Measurements from ENCODE around the gene C11orf65. TPM values are rescaled to one million over a fixed set of nuclear protein-coding genes. Genes with fewer than 3 reads are reported as not detected.

The C11orf65 gene
- polyA plus RNA-seq, 3 donors, result not detected

DNA sequence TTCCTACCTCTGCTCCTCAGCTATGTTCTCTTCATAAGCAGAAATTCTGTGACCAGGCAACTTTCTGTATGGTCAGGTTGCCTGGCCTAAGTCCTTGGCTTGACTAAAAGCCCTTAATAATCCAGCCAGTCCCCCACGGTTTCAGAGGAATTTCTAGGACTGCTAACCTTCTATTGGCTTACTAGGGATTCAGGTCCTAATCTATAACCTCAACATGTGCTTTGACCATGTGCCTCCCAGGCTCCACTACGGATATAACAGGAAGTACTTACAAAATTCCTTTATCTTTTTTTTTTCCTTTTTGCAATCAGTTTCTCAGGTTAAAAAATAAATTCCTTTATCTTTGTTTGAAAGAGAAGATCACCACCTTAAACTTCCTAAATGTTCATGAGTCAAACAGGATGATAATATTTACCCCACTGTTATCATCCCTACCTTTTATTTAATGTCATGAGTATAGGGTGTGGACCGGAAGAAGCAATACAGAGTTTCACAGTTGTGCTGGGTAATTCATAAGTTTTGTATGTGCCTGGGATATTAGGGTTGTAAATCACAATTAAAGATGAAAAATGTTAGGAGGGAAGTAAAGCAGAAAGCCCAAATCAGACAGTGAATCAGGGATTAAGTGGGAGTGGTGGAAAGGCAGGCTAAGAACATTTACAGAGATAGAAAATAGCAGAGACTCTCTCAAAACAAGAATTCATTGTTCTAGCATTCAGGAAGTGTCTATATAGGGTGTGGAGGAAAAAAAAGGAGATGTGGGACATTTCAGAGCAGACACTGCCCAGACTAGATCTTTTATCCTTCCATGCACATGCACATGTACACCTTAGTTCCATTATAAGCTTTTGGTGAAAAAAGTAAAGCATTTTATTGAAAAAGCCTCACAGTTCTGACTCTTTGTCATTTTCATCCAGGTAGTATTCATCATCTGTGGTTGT, 41.6 kb upstream of the C11orf65 start:
- DNase-seq, result no peak
- H3K27me3 ChIP-seq (ENCODE audit: control insufficient read depth in 2 of 2, insufficient read depth in 2 of 2, low read length in 2 of 2), result no peaks in the 10 kb centered on the region
- no peak overlapping the region for H3K4me2 ChIP-seq (replicated peaks; ENCODE audit: extremely low read depth, low read length, poor library complexity, severe bottlenecking)
- Mint-ChIP-seq H3K36me3 (peaks cover 0 to 1% of the 10 kb centered on the region in 2 donors), H3K4me1 (no peaks in the 10 kb centered on the region), H3K27me3 (ENCODE audit: low read depth in 3 of 3) (no peaks in the 10 kb centered on the region), H3K9me3 (peaks cover 0 to 2% (median 0%) of the 10 kb centered on the region in 7 donors), H3K27ac (no peak overlapping the region), H3K4me3 (no peak overlapping the region)
- H3K9me3 ChIP-seq (replicated peaks in 1 of 2; ENCODE audit: control insufficient read depth in 1 of 2, insufficient read depth in 1 of 2, low read length in 2 of 2), result no peaks in the 10 kb centered on the region
- TF ChIP-seq, protein P1, sequence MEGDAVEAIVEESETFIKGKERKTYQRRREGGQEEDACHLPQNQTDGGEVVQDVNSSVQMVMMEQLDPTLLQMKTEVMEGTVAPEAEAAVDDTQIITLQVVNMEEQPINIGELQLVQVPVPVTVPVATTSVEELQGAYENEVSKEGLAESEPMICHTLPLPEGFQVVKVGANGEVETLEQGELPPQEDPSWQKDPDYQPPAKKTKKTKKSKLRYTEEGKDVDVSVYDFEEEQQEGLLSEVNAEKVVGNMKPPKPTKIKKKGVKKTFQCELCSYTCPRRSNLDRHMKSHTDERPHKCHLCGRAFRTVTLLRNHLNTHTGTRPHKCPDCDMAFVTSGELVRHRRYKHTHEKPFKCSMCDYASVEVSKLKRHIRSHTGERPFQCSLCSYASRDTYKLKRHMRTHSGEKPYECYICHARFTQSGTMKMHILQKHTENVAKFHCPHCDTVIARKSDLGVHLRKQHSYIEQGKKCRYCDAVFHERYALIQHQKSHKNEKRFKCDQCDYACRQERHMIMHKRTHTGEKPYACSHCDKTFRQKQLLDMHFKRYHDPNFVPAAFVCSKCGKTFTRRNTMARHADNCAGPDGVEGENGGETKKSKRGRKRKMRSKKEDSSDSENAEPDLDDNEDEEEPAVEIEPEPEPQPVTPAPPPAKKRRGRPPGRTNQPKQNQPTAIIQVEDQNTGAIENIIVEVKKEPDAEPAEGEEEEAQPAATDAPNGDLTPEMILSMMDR (IDR thresholded peaks at IDR 0.05), result no peak
- no peak overlapping the region for H3K4me3 ChIP-seq (replicated peaks in 1 of 3; ENCODE audit: low read depth in 2 of 3, low read length in 3 of 3)
- no peak overlapping the region for H2AFZ ChIP-seq (ENCODE audit: insufficient read depth, low read depth, low read length, poor library complexity, severe bottlenecking)
- intact Hi-C loops (cut with micrococcal nuclease), result no loop called here
- H3K9ac ChIP-seq (ENCODE audit: insufficient read depth, low read length, poor library complexity, severe bottlenecking), result no peak overlapping the region
- H3K4me1 ChIP-seq (ENCODE audit: control insufficient read depth in 1 of 2, insufficient read depth in 2 of 2, low read length in 2 of 2), result no peaks in the 10 kb centered on the region
- 100% methylated on average over 1 of the region's 3 CpGs for WGBS (ENCODE audit: insufficient coverage)
- no peaks in the 10 kb centered on the region for H3K79me2 ChIP-seq (ENCODE audit: insufficient read depth, low read length)
- H3K27ac ChIP-seq (ENCODE audit: low read depth in 1 of 2, low read length in 2 of 2), result no peak overlapping the region
- H3K36me3 ChIP-seq (replicated peaks in 1 of 2; ENCODE audit: control insufficient read depth in 1 of 2, insufficient read depth in 2 of 2, low read length in 2 of 2), result no peaks in the 10 kb centered on the region
- H4K20me1 ChIP-seq (ENCODE audit: insufficient read depth, low read length), result no peaks in the 10 kb centered on the region

DNA sequence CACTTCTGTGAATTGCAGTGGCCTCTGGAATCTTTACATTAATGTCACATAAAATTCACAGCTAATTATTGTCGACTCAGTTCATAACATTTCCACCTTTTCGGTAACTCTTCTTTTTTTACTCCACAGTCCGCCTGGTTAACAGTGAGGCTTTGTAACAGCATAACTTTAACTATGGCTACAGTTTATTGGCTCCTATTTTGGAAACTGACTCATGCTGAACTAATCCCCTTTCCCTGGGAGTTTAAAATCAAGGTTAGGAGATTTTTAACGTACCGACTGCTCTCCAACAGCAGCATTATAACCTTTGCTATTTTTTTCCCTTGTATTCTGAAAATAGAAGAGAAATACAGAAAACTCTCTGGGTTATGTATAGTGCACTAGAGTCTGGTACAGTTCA, 34.1 kb upstream of the C11orf65 start:
- no peak overlapping the region for H3K4me3 Mint-ChIP-seq

More for the DNA sequence above, 34.1 kb upstream of the C11orf65 start:
- H3K4me3 ChIP-seq (replicated peaks in 1 of 3; ENCODE audit: low read depth in 2 of 3, low read length in 3 of 3), result no peak overlapping the region
- intact Hi-C loops (cut with micrococcal nuclease), result no loop called here
- H3K4me2 ChIP-seq (replicated peaks; ENCODE audit: extremely low read depth, low read length, poor library complexity, severe bottlenecking), result no peak overlapping the region
- no peak for DNase-seq
- H3K27ac Mint-ChIP-seq, result no peak overlapping the region
- no peak overlapping the region for H3K9ac ChIP-seq (ENCODE audit: insufficient read depth, low read length, poor library complexity, severe bottlenecking)
- no peaks in the 10 kb centered on the region for H4K20me1 ChIP-seq (ENCODE audit: insufficient read depth, low read length)
- no peaks in the 10 kb centered on the region for H3K36me3 Mint-ChIP-seq
- H3K9me3 ChIP-seq (replicated peaks in 1 of 2; ENCODE audit: control insufficient read depth in 1 of 2, insufficient read depth in 1 of 2, low read length in 2 of 2), result no peaks in the 10 kb centered on the region
- H3K27me3 ChIP-seq (ENCODE audit: control insufficient read depth in 2 of 2, insufficient read depth in 2 of 2, low read length in 2 of 2), result no peaks in the 10 kb centered on the region
- TF ChIP-seq, protein P1 (IDR thresholded peaks at IDR 0.05), result no peak
- H3K27me3 Mint-ChIP-seq (ENCODE audit: low read depth in 3 of 3), result peaks cover 0 to 2% (median 0%) of the 10 kb centered on the region in 3 donors
- H3K79me2 ChIP-seq (ENCODE audit: insufficient read depth, low read length), result no peaks in the 10 kb centered on the region
- peaks cover 12 to 14% of the 10 kb centered on the region in 2 donors for H3K4me1 ChIP-seq (ENCODE audit: control insufficient read depth in 1 of 2, insufficient read depth in 2 of 2, low read length in 2 of 2)
- H3K36me3 ChIP-seq (replicated peaks in 1 of 2; ENCODE audit: control insufficient read depth in 1 of 2, insufficient read depth in 2 of 2, low read length in 2 of 2), result no peaks in the 10 kb centered on the region
- H2AFZ ChIP-seq (ENCODE audit: insufficient read depth, low read depth, low read length, poor library complexity, severe bottlenecking), result no peak overlapping the region
- H3K4me1 Mint-ChIP-seq, result peaks cover 12% of the 10 kb centered on the region
- no peak overlapping the region for H3K27ac ChIP-seq (ENCODE audit: low read depth in 1 of 2, low read length in 2 of 2)
- no peaks in the 10 kb centered on the region for H3K9me3 Mint-ChIP-seq
- WGBS (ENCODE audit: insufficient coverage), result 100% methylated on average over 3 of the region's 5 CpGs

Measured in CD14-positive monocyte (primary cell).